Progenitor cell of endocrine pancreas (in vitro differentiated cells): Measurements from ENCODE around the gene EFHC2. TPM values are rescaled to one million over a fixed set of nuclear protein-coding genes. Genes with fewer than 3 reads are reported as not detected.

Source experiments
- DNase-seq: peaks from one replicate; pipeline ENCODE4 v3.0.0; 2021; ENCODE audit warnings: low spot score; ENCODE audit not compliant: unreplicated experiment
- H3K27ac Mint-ChIP-seq: 2 replicates; pipeline ENCODE4 v1.8.0; 2021; ENCODE audit warnings: mild to moderate bottlenecking, moderate library complexity, mixed read lengths
- H3K27me3 Mint-ChIP-seq: 2 replicates; pipeline ENCODE4 v1.8.0; 2021; ENCODE audit warnings: mixed read lengths
- H3K36me3 Mint-ChIP-seq: 2 replicates; pipeline ENCODE4 v1.8.0; 2022; ENCODE audit warnings: mixed read lengths; ENCODE audit not compliant: insufficient read depth
- H3K4me1 Mint-ChIP-seq: 2 replicates; pipeline ENCODE4 v1.8.0; 2021; ENCODE audit warnings: low read depth, mixed read lengths
- H3K4me3 Mint-ChIP-seq: 2 replicates; pipeline ENCODE4 v1.8.0; 2021; ENCODE audit warnings: low read depth, mild to moderate bottlenecking, moderate library complexity, mixed read lengths
- H3K9me3 Mint-ChIP-seq: 2 replicates; pipeline ENCODE4 v1.8.0; 2021; ENCODE audit warnings: low read depth, mixed read lengths
- CTCF ChIP-seq: fragments of 200-600 bp; sonication (generic); IDR thresholded peaks from one replicate; pipeline ENCODE4 v1.5.0; 2021; ENCODE audit warnings: antibody characterized with exemption, mild to moderate bottlenecking; ENCODE audit not compliant: unreplicated experiment
- total RNA-seq: library from RNA; stranded (reverse); gene quantifications from 2 replicates; pipeline ENCODE4 v1.2.1, GENCODE V29; 2021

Gene EFHC2
- total RNA-seq, 1 donor from 2014 or later = 1.8 TPM

GRCh38 chrX:44241546-44241945 is 101.9 kb downstream of the EFHC2 start:
- H3K9me3 Mint-ChIP-seq = peaks cover 17% of the 10 kb centered on the region
- no peak for TF ChIP-seq CTCF
- H3K4me1 Mint-ChIP-seq = peaks cover 3% of the 10 kb centered on the region
- H3K4me3 Mint-ChIP-seq = no peak overlapping the region
- H3K27ac Mint-ChIP-seq = no peak overlapping the region
- no peaks in the 10 kb centered on the region for H3K36me3 Mint-ChIP-seq
- no peak for DNase-seq
- no peaks in the 10 kb centered on the region for H3K27me3 Mint-ChIP-seq

GRCh38 chrX:44240036-44240435 is 103.4 kb downstream of the EFHC2 start:
- Mint-ChIP-seq H3K27me3 (no peaks in the 10 kb centered on the region), H3K9me3 (peaks cover 17% of the 10 kb centered on the region), H3K4me1 (peaks cover 3% of the 10 kb centered on the region), H3K4me3 (no peak overlapping the region), H3K27ac (no peak overlapping the region), H3K36me3 (no peaks in the 10 kb centered on the region)
- TF ChIP-seq CTCF = no peak
- no peak for DNase-seq

GRCh38 chrX:44239036-44239435 is 104.4 kb downstream of the EFHC2 start:
- peaks cover 18% of the 10 kb centered on the region for H3K9me3 Mint-ChIP-seq
- H3K27ac Mint-ChIP-seq = no peak overlapping the region
- H3K36me3 Mint-ChIP-seq = no peaks in the 10 kb centered on the region
- no peak for DNase-seq
- no peak overlapping the region for H3K4me3 Mint-ChIP-seq
- TF ChIP-seq CTCF = no peak
- H3K27me3 Mint-ChIP-seq = no peaks in the 10 kb centered on the region
- H3K4me1 Mint-ChIP-seq = peaks cover 3% of the 10 kb centered on the region

- no peak overlapping the region for H3K4me3 Mint-ChIP-seq
- DNase-seq = no peak
- no peaks in the 10 kb centered on the region for H3K27me3 Mint-ChIP-seq
- TF ChIP-seq CTCF = no peak
- H3K4me1 Mint-ChIP-seq = no peaks in the 10 kb centered on the region
- no peak overlapping the region for H3K27ac Mint-ChIP-seq
- H3K36me3 Mint-ChIP-seq = no peaks in the 10 kb centered on the region
- H3K9me3 Mint-ChIP-seq = peaks cover 24% of the 10 kb centered on the region
Measured at GRCh38 chrX:44235534-44235933, 107.9 kb downstream of the EFHC2 start.

- TF ChIP-seq CTCF = no peak
- H3K36me3 Mint-ChIP-seq = no peaks in the 10 kb centered on the region
- no peaks in the 10 kb centered on the region for H3K4me1 Mint-ChIP-seq
- peaks cover 24% of the 10 kb centered on the region for H3K9me3 Mint-ChIP-seq
- no peak overlapping the region for H3K27ac Mint-ChIP-seq
- no peak for DNase-seq
- H3K4me3 Mint-ChIP-seq = no peak overlapping the region
- no peaks in the 10 kb centered on the region for H3K27me3 Mint-ChIP-seq
Measured at GRCh38 chrX:44234541-44234940, 108.9 kb downstream of the EFHC2 start.
